ENCODE measurements around the gene GBX1.

- no peak for TF ChIP-seq CTCF (IDR thresholded peaks at IDR 0.05)
- no peak for TF ChIP-seq POLR2A (IDR thresholded peaks at IDR 0.05)
These were observed 34.1 kb downstream of the GBX1 start for GRCh38 chr7:151133266-151133985.
